RCC 7860 (cell line): ENCODE measurements around the gene UMODL1.

ENCODE experiments used
- DNase-seq: peaks from one replicate; pipeline ENCODE4 v3.0.0-alpha.2; 2015; ENCODE audit warnings: low spot score
- FAIRE-seq: peaks from 2 replicates; lab custom pipeline; 2012; peaks lifted over from hg19 to GRCh38; lab: Jason Lieb, UNC

UMODL1 gene

GRCh38 chr21:42124826-42125570 lies 53.9 kb downstream of the UMODL1 start:
- FAIRE-seq: no peak
- no peak for DNase-seq

DNA sequence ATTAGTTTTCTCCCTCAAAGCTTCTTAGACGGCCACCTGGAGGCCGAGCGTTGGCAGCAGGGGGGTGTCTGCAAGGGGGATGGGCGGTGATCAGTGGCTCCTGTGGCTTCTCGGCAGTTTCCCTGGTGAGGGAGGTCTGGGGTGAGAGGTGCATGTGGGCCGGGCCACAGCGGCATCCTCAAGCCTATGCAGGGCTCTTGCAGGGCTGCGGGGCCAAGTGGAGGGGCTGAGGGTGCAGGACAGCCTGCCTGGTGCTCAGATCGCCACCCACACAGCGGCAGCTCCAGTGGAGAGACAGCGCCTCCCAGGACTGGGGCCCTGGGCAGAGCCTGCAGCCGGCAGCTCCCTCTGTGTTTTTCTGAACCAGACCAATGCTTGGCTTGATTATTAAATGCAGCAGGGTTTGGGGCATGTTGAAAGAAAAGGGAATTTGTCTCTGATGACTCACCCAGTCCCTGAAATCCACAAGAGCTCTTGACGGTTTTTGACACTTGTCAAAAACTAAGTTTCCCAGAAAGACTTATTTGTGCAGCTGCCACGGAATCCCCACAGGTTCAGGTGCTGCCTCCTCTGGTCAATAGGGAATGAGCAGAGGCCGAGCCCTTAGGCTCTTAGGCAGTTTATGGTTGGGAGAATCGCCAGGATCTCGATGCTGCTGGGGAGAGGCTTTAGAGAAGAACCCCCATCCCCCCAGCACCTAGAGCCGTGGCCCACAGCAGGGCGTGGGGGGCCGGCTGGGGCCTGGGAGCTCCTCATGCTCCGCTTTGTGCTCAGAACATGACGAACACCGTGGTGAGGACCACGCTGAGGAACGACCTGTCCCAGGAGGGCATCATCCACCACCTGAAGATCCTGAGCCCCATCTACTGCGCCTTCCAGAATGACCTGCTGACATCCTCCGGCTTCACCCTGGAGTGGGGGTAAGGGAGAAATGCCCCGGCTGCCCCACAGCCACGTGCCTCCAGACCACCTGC lies 54.7 kb downstream of the UMODL1 start:
- FAIRE-seq (no peak), DNase-seq (peak; percentile 8)

GRCh38 chr21:42127164-42128150 lies 56.3 kb downstream of the UMODL1 start:
- DNase-seq (no peak), FAIRE-seq (no peak)

DNA sequence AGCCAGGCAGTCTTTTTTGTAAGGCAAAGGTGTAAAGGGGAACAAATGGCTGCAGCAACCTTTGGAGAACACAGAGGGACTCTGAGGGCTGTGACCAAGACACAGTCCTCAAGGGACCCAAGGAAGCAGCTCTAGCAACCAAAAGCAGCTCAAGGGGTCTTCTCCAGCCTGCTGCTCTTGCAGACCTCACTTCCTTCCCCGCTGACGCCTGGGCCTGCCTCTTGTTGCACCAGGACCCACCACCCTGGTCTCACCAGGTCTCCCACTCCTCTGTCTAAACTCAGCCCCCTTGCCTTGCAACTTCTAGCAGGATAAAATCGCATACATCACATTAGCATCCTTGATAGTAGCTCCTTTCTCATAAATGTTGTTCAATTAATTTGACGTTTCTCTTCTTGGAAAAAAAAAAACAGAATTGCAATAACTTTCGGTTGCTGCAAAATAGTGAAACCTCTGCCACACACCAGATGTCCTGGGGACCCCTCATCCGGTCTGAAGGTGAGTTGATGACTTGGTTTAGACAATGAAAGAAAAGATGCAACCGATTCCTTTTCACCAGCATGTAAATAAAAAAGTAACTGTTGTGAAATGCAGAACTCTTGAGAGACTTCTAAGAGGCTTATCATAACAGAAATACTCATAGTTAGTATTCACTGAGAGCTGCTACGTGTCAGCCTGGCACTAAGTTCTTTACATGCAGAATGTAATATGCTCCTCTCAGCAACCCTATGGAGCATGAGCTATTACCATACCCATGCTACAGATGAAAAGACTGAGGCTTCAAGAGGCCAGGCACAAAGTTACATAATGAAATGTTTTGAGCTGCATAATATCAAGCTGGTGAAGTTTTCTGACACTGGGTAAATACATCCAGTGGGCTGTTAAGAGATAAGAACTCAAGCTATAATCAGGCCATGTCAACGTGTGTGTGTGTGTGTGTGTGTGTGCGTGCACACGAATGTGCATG lies 58.5 kb downstream of the UMODL1 start:
- DNase-seq (no peak), FAIRE-seq (no peak)

- FAIRE-seq (no peak), DNase-seq (no peak)
Observed at GRCh38 chr21:42130441-42130840, 59.3 kb downstream of the UMODL1 start.

GRCh38 chr21:42132183-42132582 lies 61.1 kb downstream of the UMODL1 start:
- DNase-seq (no peak), FAIRE-seq (no peak)

DNA sequence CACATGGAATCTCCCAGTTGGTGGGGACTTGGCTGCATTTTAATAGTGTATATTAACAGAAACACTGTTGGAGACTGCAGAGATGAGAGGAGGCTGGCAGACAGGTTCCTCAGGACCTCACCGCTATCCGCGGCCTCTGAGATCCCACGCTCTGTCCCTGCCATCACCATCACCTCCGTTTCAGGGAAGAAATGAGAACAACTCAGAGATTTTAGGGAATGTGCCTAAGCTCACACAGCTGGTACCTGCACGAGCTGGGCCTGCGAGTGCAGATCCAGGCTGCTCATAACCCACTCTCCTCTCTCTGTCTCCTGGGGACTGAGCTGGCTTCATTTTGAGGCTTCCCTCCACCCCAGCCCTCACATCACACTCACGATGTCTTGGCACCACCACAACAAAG lies 62.0 kb downstream of the UMODL1 start:
- no peak for FAIRE-seq

GRCh38 chr21:42135386-42136052 lies 64.4 kb downstream of the UMODL1 start:
- DNase-seq (no peak), FAIRE-seq (no peak)

More for the DNA sequence above, 62.0 kb downstream of the UMODL1 start:
- no peak for DNase-seq

GRCh38 chr21:42137191-42137904 lies 66.2 kb downstream of the UMODL1 start:
- FAIRE-seq (no peak), DNase-seq (no peak)

- DNase-seq: no peak
- FAIRE-seq: no peak
Observed at GRCh38 chr21:42140196-42140934, 69.2 kb downstream of the UMODL1 start.

DNA sequence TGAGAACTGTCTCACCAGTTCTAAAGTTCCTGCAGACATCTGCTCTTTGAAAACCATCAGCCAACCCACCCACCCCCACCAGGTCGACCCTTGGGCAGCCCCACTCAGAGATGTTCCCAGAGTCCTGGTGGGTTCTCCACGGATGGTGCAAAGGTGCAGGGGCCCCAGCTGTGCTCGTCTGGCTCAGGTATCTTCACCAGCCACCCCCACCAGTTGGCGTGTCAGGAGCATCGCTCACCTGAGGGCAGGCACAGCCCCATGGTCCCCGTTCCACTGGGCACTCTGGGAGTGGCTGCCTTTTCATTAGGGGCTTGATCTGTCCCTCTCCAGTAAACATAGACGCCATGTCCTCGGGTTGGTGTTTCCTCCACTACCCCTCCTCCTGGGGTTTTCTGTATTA lies 70.5 kb downstream of the UMODL1 start:
- DNase-seq: no peak
- FAIRE-seq: no peak

GRCh38 chr21:42142141-42142540 lies 71.0 kb downstream of the UMODL1 start:
- DNase-seq: no peak
- FAIRE-seq: no peak

GRCh38 chr21:42142627-42143026 lies 71.5 kb downstream of the UMODL1 start:
- DNase-seq (no peak), FAIRE-seq (no peak)

DNA sequence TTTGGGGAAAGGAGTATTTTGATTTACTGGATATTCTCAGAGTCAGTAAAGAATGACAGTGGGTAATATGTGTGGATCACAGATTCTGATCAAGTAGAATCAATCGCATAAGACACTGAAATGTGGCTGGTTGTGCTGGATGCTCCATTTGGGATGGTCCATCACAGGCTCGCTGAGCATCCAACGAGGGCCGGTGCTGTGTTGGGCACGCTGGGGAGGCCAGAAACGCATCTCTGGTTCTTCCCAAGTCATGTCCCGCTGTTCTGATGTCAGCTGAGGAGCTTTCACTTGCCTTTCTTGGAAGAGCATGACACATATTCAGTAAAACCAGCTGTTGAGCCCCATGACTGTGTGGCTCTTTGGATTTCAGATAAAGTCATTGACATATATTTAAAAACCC lies 72.0 kb downstream of the UMODL1 start:
- FAIRE-seq (no peak), DNase-seq (no peak)

- FAIRE-seq: no peak
- DNase-seq: no peak
Observed at GRCh38 chr21:42144221-42144620, 73.1 kb downstream of the UMODL1 start.

DNA sequence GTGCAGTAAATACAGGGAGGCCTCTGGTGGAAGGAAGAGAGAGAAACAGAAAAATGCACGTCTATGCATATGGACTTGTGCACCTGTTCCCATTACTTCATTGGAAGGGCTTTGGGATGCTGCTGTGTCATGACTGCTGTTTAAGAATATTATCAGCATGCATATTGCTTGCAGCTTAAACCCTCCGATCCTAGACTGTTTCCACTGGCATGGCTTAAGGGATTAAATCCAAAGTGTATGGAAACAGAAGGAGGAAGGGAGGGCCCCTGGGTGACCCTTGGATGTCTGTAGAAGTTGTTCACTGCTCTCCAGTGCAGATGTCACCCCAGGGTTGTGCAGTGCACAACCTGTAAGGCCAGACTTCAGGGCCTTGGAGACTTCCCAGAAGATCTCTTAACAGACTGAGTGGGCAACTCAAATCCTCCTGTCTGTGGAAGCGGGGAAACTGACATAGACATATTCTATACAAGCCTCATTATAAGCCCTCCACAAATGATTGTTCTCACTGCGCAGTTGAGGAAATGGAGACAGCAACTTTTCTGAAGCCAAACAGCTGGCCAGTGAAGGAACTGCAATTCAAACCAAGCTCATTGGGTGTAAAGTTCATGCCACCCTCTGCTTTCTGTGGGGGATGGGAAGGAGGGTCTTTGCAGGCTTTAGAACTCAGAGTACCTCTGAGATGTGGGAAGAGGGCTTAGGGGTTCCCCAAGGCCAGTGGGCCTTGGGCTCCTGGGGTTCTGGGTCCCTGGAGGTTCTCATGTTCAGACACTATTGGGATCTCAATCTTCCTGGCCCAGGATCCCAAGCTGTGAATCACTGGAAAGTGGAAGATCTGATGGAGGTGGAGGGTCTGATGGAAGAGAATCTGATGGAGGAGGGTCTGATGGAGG lies 73.8 kb downstream of the UMODL1 start:
- FAIRE-seq (no peak), DNase-seq (no peak)
